Thymus (tissue), 11 donors: ENCODE results near the gene TVP23A. TPM values are rescaled to one million over a fixed set of nuclear protein-coding genes. Genes with fewer than 3 reads are reported as not detected.

Source experiments
- DNase-seq, 9 donors: peaks; one replicate each; pipeline ENCODE4 v3.0.0-alpha.2; 2013; ENCODE audit warnings: low spot score in 9 of 9, low read depth in 6 of 9, missing footprints in 1 of 9
- H3K27ac ChIP-seq, 2 donors: one replicate each; pipeline ENCODE4 v1.5.1; 2013; ENCODE audit warnings: control low read depth in 1 of 2, low read depth in 1 of 2, low read length in 1 of 2, mild to moderate bottlenecking in 1 of 2, moderate library complexity in 1 of 2
- H3K27me3 ChIP-seq, 2 donors: one replicate each; pipeline ENCODE4 v1.5.1; 2013; ENCODE audit warnings: low read length in 1 of 2; ENCODE audit not compliant: control insufficient read depth in 2 of 2, insufficient read depth in 1 of 2
- H3K36me3 ChIP-seq, 2 donors: one replicate each; pipeline ENCODE4 v1.5.1; 2013; ENCODE audit warnings: low read length in 1 of 2, mild to moderate bottlenecking in 1 of 2, moderate library complexity in 1 of 2; ENCODE audit not compliant: control insufficient read depth in 2 of 2, insufficient read depth in 2 of 2
- H3K4me1 ChIP-seq, 2 donors: one replicate each; pipeline ENCODE4 v1.5.1; 2013; ENCODE audit warnings: low read length in 2 of 2; ENCODE audit not compliant: control insufficient read depth in 2 of 2, insufficient read depth in 2 of 2
- H3K4me3 ChIP-seq, 2 donors: one replicate each; pipeline ENCODE4 v1.5.1; 2013; ENCODE audit warnings: low read length in 2 of 2, control low read depth in 1 of 2, mild to moderate bottlenecking in 1 of 2
- H3K9me3 ChIP-seq, 2 donors: one replicate each; pipeline ENCODE4 v1.5.1; 2013; ENCODE audit warnings: low read length in 1 of 2, mild to moderate bottlenecking in 1 of 2; ENCODE audit not compliant: control insufficient read depth in 2 of 2, insufficient read depth in 1 of 2
- WGBS: extraction: QIAGEN DNeasy Blood & Tissue Kit; methylation state at CpG from one replicate; pipeline ENCODE4 v1.1.7; 2013; 5-methylcytosine and 5-hydroxymethylcytosine counted together
- polyA plus RNA-seq: library from polyadenylated mRNA; stranded (reverse); fragments of 200-250 nt; gene quantifications from one replicate; pipeline ENCODE4 v1.2.3, GENCODE V29; 2013
- total RNA-seq: library from RNA; stranded (reverse); fragments of 120-200 nt; gene quantifications from one replicate; pipeline ENCODE4 v1.2.4, GENCODE V29; 2013
- donor health status: healthy.

The TVP23A gene
- total and polyA plus RNA-seq, 2 donors = 5.1 to 7.4 TPM

- Histone ChIP-seq H3K27ac (no peak overlapping the region), H3K36me3 (no peaks in the 10 kb centered on the region), H3K4me1 (no peaks in the 10 kb centered on the region), H3K9me3 (no peaks in the 10 kb centered on the region), H3K27me3 (no peaks in the 10 kb centered on the region), H3K4me3 (no peak overlapping the region)
- DNase-seq = no peak
- WGBS = 97% methylated on average over 2 of the region's 2 CpGs
Observed at GRCh38 chr16:10856042-10856441, 37.4 kb upstream of the TVP23A start.

GRCh38 chr16:10852948-10853347, 34.4 kb upstream of the TVP23A start:
- H3K4me1 ChIP-seq = no peaks in the 10 kb centered on the region
- no peak overlapping the region for H3K27ac ChIP-seq
- no peak for DNase-seq
- no peak overlapping the region for H3K4me3 ChIP-seq
- no peaks in the 10 kb centered on the region for H3K9me3 ChIP-seq
- H3K27me3 ChIP-seq = no peaks in the 10 kb centered on the region
- H3K36me3 ChIP-seq = no peaks in the 10 kb centered on the region
- WGBS = 92% methylated on average over 5 of the region's 5 CpGs

DNA sequence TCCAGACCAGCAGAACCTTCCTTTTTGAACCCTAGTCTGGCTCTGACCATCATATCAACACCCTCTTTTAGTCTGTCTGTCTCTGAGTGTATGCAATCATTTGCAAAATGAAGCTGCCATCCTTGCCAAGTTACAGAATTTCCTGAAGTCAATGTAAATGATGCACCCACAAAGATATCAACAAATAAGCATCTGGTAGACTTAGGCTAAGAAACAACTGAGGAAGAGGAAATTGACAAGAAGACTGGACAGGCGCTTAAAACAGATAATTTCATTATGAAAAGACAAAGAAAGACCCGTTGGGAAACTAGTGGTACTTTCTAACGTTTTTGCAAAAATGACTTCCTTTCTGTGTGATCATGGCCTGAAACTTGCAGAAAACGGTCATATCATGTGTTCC, 33.7 kb upstream of the TVP23A start:
- Histone ChIP-seq H3K36me3 (no peaks in the 10 kb centered on the region), H3K27ac (no peak overlapping the region), H3K4me3 (no peak overlapping the region), H3K9me3 (no peaks in the 10 kb centered on the region), H3K4me1 (no peaks in the 10 kb centered on the region), H3K27me3 (no peaks in the 10 kb centered on the region)
- 39% methylated on average over 4 of the region's 4 CpGs for WGBS
- no peak for DNase-seq

DNA sequence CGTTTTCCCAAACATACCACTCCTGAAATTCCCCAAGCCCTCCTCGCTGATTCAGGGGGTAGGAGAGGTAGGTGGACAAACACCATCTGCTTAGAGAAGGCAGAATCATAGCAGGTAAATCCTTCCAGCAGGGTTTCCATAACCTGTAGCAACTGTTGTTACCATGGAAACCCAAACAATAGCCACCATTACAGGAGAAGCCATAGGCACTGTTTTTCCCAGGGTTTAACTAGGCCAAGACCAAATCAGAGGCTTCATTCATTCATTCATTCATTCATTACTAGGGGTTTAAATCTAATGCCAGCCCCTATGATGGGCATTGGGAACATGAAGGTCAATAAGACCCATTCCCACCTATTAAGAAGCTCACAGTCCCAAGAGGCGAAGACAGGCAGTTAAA, 32.9 kb upstream of the TVP23A start:
- Histone ChIP-seq H3K36me3 (no peaks in the 10 kb centered on the region), H3K27me3 (no peaks in the 10 kb centered on the region), H3K4me3 (no peak overlapping the region), H3K27ac (no peak overlapping the region), H3K9me3 (no peaks in the 10 kb centered on the region), H3K4me1 (no peaks in the 10 kb centered on the region)
- WGBS = 98% methylated on average over 3 of the region's 3 CpGs
- no peak for DNase-seq

DNA sequence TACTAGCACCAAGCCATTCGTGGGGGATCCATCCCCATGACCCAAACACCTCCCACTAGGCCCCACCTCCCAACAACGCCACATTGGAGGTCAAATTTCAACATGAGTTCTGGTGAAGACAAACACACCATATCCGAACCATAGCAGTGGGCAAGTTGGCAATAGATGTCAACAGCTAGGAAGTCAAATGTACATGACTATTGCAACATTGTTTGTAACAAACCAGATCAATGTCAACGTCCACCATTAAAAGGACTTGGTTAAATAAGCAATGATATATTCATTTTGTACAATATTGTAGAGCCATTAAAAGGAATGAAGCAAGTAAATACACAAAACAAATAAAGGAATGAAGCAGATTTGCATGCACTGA, 31.9 kb upstream of the TVP23A start:
- Histone ChIP-seq H3K4me1 (no peaks in the 10 kb centered on the region), H3K27ac (no peak overlapping the region), H3K27me3 (no peaks in the 10 kb centered on the region), H3K4me3 (no peak overlapping the region), H3K36me3 (no peaks in the 10 kb centered on the region), H3K9me3 (no peaks in the 10 kb centered on the region)
- DNase-seq = no peak
- WGBS = 94% methylated on average over 4 of the region's 4 CpGs

DNA sequence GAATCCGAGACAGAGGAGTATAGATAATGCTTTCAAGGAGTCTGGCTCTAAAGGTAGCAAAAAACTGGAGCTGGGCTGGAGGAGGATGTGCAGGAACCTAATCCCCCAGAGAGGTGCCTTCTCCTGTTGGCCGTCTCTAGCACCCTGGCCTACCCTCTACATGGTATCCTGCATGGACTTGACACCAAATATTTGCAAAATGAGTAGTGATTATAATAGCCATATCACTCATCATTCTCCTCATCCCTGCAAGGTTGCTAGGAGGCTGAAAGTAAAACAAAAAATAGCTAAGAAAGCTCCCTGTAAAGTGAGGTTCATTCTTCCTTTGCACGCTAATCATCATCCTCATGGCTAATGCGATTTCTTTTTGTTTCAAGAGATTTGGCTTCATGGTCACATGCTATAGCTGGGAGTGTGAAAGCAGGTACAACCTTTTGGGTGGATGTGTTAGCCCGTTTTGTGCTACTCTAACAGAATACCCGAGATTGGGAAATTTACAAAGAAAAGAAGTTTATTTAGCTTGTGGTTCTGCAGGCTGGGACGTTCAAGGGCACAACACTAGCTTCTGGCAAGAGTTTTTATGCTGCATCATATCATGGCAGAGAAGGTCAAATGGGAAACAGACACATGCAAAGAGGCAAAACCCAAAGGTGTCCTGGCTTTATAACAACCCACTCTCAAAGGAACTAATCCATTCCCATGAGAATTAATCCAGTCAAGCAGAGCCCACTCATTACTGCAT, 31.3 kb upstream of the TVP23A start:
- 85% methylated on average over 7 of the region's 7 CpGs for WGBS
- H3K9me3 ChIP-seq = no peaks in the 10 kb centered on the region
- H3K27ac ChIP-seq = no peak overlapping the region
- H3K36me3 ChIP-seq = no peaks in the 10 kb centered on the region
- no peak overlapping the region for H3K4me3 ChIP-seq
- no peaks in the 10 kb centered on the region for H3K27me3 ChIP-seq
- H3K4me1 ChIP-seq = no peaks in the 10 kb centered on the region
- no peak for DNase-seq

DNA sequence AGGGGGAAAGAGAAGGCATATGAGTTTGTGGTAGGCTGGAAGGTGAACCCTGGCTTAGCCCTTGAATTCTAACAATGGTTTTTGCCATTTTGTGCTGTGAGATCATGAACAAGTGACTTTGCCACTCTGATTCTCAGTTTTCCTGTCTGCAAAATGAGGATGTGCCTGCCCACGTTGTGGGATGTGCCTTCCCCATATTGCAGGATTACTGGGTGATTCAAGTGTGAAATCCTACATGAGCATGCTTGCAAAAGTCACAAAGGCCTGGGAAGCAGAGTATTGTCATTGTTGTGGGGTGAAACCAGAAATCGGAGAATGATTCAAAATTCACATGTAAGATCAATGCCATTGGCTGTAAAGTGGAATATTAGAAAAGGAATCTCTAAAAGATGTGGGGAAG, 28.6 kb upstream of the TVP23A start:
- Histone ChIP-seq H3K4me1 (peaks cover 0 to 2% of the 10 kb centered on the region in 2 donors), H3K9me3 (no peaks in the 10 kb centered on the region), H3K4me3 (no peak overlapping the region), H3K36me3 (no peaks in the 10 kb centered on the region), H3K27ac (no peak overlapping the region), H3K27me3 (no peaks in the 10 kb centered on the region)
- no peak for DNase-seq
- WGBS = 56% methylated on average over 2 of the region's 2 CpGs

DNA sequence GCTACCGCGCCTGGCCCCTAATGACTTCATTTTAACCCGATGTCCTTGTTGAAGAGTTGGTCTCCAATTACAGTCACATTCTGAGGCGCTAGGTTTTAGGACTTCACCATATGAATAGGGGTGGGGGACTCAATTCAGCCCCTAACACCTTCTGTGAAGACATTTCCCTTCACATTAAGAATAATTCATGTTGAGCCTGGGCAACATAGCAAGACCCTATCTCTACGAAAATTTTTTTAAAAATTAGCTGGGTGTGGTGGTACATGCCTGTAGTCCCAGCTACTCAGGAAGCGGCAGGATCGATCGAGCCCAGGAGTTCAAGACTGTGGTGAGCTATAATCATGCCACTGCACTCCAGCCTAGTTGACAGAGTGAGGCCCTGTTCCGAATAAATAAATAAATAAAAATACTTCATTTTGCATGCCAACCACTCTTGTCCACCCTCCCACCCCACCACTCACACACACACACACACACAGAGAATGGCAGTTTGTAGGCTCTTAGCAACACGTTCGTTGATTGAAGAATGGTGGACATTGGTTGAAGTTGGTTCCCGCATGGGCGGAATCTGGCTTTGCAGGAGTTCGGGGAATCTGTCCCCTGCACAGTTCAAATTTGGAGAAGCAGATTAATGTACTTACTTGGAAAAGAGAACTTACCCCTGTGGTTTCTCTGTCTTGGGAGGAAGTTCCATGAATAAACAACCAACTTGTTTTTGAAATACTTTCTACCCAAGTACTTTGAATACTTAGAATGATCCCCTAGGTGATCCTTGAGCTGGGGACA, 27.8 kb upstream of the TVP23A start:
- Histone ChIP-seq H3K4me1 (peaks cover 0 to 2% of the 10 kb centered on the region in 2 donors), H3K9me3 (no peaks in the 10 kb centered on the region), H3K4me3 (no peak overlapping the region), H3K36me3 (no peaks in the 10 kb centered on the region), H3K27me3 (no peaks in the 10 kb centered on the region), H3K27ac (no peak overlapping the region)
- WGBS = 75% methylated on average over 14 of the region's 14 CpGs
- DNase-seq = no peak

GRCh38 chr16:10840703-10841102, 22.1 kb upstream of the TVP23A start:
- Histone ChIP-seq H3K27ac (no peak overlapping the region), H3K9me3 (no peaks in the 10 kb centered on the region), H3K4me1 (peaks cover 0 to 2% of the 10 kb centered on the region in 2 donors), H3K4me3 (no peak overlapping the region), H3K27me3 (no peaks in the 10 kb centered on the region), H3K36me3 (no peaks in the 10 kb centered on the region)
- DNase-seq = no peak
- WGBS = 95% methylated on average over 16 of the region's 16 CpGs
